ENCODE results near the gene MRPS30.
A peak's percentile ranks its signal among the peaks of the same experiment; 100 is the strongest.

Gene MRPS30

DNA sequence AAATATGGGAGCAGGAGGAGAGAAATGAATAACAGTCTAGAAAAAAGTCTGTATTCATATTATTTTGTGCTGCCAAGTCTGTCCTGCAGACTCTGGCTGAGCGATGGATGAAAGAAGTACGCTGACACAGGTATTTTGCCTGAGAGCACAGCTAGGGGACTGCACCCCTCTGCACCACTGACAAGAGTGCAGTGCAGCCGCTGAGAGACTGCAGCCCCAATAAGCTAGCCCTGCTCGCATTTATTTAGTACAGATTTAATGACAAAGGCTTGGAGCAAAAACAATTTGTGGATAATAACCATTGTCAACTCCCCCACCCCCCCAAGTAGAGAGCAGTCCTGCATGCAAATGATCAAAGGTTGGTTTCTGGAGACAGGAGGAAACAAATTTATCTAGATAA lies 13.3 kb upstream of the MRPS30 start:
- TF ChIP-seq FOXA1 (IDR thresholded peaks at IDR 0.05) (no peak), CTBP1 (IDR thresholded peaks at IDR 0.05; ENCODE audit: borderline replicate concordance) (no peak), BHLHE40 (IDR thresholded peaks at IDR 0.05; ENCODE audit: borderline replicate concordance) (no peak), FOXM1 (IDR thresholded peaks at IDR 0.05; ENCODE audit: borderline replicate concordance) (no peak), L3MBTL2 (conservative IDR thresholded peaks at IDR 0.05) (no peak)
- CTCF ChIA-PET: interaction anchor here (0.6 to 0.7 kb wide), 2 partner anchors 689 to 1283 kb away, joined by 3 read pairs; no protein-coding TSS in a partner anchor
- no peak for DNase-seq (ENCODE audit: extremely low spot score)
- POLR2A ChIA-PET: no interaction called here

DNA sequence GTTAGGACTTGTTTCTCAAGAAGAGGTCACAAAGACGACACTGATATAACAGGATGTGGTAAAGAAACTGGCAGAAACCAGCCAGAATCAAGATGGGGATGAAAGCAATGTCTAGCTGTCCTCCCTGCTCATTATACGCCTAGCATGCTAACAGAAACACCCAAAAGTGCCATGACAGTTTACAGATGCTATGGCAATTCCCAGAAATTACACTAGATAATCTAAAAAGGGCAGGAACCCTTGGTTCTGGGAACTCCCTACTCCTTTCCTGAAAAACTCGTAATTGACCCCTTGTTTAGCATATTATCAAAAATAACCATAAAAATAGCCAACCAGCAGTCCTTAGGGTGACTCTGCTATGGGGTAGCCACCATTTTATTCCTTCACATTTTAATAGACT lies 10.9 kb upstream of the MRPS30 start:
- TF ChIP-seq ARNT (IDR thresholded peaks at IDR 0.05): no peak
- TF ChIP-seq, protein P1, sequence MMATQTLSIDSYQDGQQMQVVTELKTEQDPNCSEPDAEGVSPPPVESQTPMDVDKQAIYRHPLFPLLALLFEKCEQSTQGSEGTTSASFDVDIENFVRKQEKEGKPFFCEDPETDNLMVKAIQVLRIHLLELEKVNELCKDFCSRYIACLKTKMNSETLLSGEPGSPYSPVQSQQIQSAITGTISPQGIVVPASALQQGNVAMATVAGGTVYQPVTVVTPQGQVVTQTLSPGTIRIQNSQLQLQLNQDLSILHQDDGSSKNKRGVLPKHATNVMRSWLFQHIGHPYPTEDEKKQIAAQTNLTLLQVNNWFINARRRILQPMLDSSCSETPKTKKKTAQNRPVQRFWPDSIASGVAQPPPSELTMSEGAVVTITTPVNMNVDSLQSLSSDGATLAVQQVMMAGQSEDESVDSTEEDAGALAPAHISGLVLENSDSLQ (IDR thresholded peaks at IDR 0.05): no peak
- no peak for TF ChIP-seq L3MBTL2 (conservative IDR thresholded peaks at IDR 0.05)
- TF ChIP-seq SUZ12 (IDR thresholded peaks at IDR 0.05): no peak
- TF ChIP-seq CTBP1 (IDR thresholded peaks at IDR 0.05; ENCODE audit: borderline replicate concordance): no peak
- no peak for TF ChIP-seq TARDBP (IDR thresholded peaks at IDR 0.05)
- TF ChIP-seq ZNF384 (IDR thresholded peaks at IDR 0.05): no peak
- no peak for TF ChIP-seq FOXK2 (IDR thresholded peaks at IDR 0.05)
- TF ChIP-seq BHLHE40 (IDR thresholded peaks at IDR 0.05; ENCODE audit: borderline replicate concordance): no peak
- TF ChIP-seq LEF1 (IDR thresholded peaks at IDR 0.05; ENCODE audit: borderline replicate concordance): no peak
- no peak for TF ChIP-seq FOXM1 (IDR thresholded peaks at IDR 0.05; ENCODE audit: borderline replicate concordance)
- no peak for TF ChIP-seq ELF4 (IDR thresholded peaks at IDR 0.05)
- TF ChIP-seq SP1 (IDR thresholded peaks at IDR 0.05): no peak
- POLR2A ChIA-PET: no interaction called here
- CTCF ChIA-PET: no interaction called here
- no peak for DNase-seq (ENCODE audit: extremely low spot score)

DNA sequence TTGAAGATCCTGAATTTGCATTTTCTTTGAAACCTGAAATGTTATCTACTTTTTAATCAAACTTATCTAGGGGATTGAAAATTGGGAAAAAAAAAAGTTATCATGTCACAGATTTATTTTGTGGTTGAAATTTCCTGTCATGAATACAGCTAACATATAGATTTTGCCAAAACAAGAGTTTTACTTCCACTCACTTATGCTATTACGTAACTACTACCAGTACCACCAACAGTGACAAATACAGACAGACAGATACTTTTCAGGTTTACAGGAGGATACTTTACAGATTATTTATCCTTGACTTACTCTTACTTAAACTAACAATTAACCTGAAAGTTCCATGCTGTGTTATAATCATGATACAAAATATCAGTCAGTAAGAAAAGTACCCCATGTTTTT lies 6.8 kb upstream of the MRPS30 start:
- TF ChIP-seq NFRKB (IDR thresholded peaks at IDR 0.05): no peak
- no peak for TF ChIP-seq ELF4 (IDR thresholded peaks at IDR 0.05)
- no peak for TF ChIP-seq BHLHE40 (IDR thresholded peaks at IDR 0.05; ENCODE audit: borderline replicate concordance)
- no peak for TF ChIP-seq ARNT (IDR thresholded peaks at IDR 0.05)
- TF ChIP-seq HDGF (IDR thresholded peaks at IDR 0.05; ENCODE audit: borderline replicate concordance): no peak
- no peak for TF ChIP-seq CTBP1 (IDR thresholded peaks at IDR 0.05; ENCODE audit: borderline replicate concordance)
- TF ChIP-seq FOXM1 (IDR thresholded peaks at IDR 0.05; ENCODE audit: borderline replicate concordance): no peak
- no peak for TF ChIP-seq TARDBP (IDR thresholded peaks at IDR 0.05)
- no peak for TF ChIP-seq FOXK2 (IDR thresholded peaks at IDR 0.05)
- TF ChIP-seq L3MBTL2 (conservative IDR thresholded peaks at IDR 0.05): no peak
- no peak for DNase-seq (ENCODE audit: extremely low spot score)
- ChIA-PET CTCF (no interaction called here), POLR2A (no interaction called here)

DNA sequence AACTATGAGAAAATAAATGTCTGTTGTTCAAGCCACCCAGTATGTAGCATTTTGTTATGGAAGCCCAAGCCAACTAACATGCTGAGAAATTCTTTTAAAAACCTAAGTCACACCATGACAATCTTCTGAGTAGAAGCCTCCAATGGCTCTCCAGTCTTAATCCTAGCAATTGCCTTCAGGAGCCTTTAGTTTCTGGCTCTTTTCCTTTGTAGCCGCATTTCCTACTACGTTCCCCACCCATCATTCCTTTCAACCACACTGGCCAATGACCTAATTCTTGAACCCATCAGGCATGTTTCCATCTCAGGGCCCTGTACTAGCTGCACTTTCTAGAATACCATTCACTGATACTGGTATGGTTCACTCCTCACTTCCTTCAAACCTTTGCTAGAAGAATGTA lies 2.1 kb upstream of the MRPS30 start:
- no peak for DNase-seq (ENCODE audit: extremely low spot score)
- no peak for TF ChIP-seq HDGF (IDR thresholded peaks at IDR 0.05; ENCODE audit: borderline replicate concordance)
- no peak for TF ChIP-seq NFRKB (IDR thresholded peaks at IDR 0.05)
- no peak for TF ChIP-seq ARNT (IDR thresholded peaks at IDR 0.05)
- TF ChIP-seq L3MBTL2 (conservative IDR thresholded peaks at IDR 0.05): no peak
- TF ChIP-seq, protein P1 (IDR thresholded peaks at IDR 0.05): no peak
- TF ChIP-seq LEF1 (IDR thresholded peaks at IDR 0.05; ENCODE audit: borderline replicate concordance): no peak
- TF ChIP-seq ZNF384 (IDR thresholded peaks at IDR 0.05): no peak
- no peak for TF ChIP-seq TARDBP (IDR thresholded peaks at IDR 0.05)
- no peak for TF ChIP-seq FOXM1 (IDR thresholded peaks at IDR 0.05; ENCODE audit: borderline replicate concordance)
- no peak for TF ChIP-seq SP1 (IDR thresholded peaks at IDR 0.05)
- no peak for TF ChIP-seq ELF4 (IDR thresholded peaks at IDR 0.05)
- no peak for TF ChIP-seq BHLHE40 (IDR thresholded peaks at IDR 0.05; ENCODE audit: borderline replicate concordance)
- no peak for TF ChIP-seq FOXA1 (IDR thresholded peaks at IDR 0.05)
- no peak for TF ChIP-seq CTBP1 (IDR thresholded peaks at IDR 0.05; ENCODE audit: borderline replicate concordance)
- TF ChIP-seq SUZ12 (IDR thresholded peaks at IDR 0.05): no peak
- no peak for TF ChIP-seq FOXK2 (IDR thresholded peaks at IDR 0.05)
- ChIA-PET POLR2A (no interaction called here), CTCF (no interaction called here)

DNA sequence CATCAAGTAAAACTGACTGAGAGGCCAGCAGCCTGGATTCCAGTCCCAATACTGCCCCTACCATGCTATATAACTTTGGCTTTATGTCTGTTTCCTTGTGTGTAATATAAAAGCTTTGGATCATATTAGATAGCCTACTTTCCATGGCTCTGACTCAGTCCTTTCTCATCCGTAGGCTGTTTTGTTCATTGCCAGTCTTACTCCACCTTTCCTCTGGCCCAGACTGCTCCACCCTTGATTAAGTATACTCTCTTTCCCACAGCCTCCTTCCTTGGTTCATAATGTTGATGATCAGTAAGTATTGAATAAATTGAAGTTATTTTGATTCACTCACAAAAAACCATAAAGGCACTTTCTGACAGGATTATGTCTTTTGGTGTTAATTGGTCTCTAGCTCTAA lies 1.5 kb upstream of the MRPS30 start:
- ChIA-PET POLR2A (no interaction called here), CTCF (no interaction called here)
- TF ChIP-seq SP1 (IDR thresholded peaks at IDR 0.05) (no peak), CTBP1 (IDR thresholded peaks at IDR 0.05; ENCODE audit: borderline replicate concordance) (no peak), FOXA1 (IDR thresholded peaks at IDR 0.05) (no peak)
- TF ChIP-seq, protein P1 (IDR thresholded peaks at IDR 0.05): no peak
- no peak for DNase-seq (ENCODE audit: extremely low spot score)

- peak; percentile 37 for DNase-seq (ENCODE audit: extremely low spot score)
- CTCF ChIA-PET: no interaction called here
- no peak for TF ChIP-seq ZNF384 (IDR thresholded peaks at IDR 0.05)
- TF ChIP-seq FOXA1 (IDR thresholded peaks at IDR 0.05): no peak
- TF ChIP-seq CTBP1 (IDR thresholded peaks at IDR 0.05; ENCODE audit: borderline replicate concordance): no peak
- no peak for TF ChIP-seq ARNT (IDR thresholded peaks at IDR 0.05)
- no peak for TF ChIP-seq FOXM1 (IDR thresholded peaks at IDR 0.05; ENCODE audit: borderline replicate concordance)
- TF ChIP-seq, protein P1 (IDR thresholded peaks at IDR 0.05): no peak
- TF ChIP-seq HDGF (IDR thresholded peaks at IDR 0.05; ENCODE audit: borderline replicate concordance): no peak
- no peak for TF ChIP-seq L3MBTL2 (conservative IDR thresholded peaks at IDR 0.05)
- TF ChIP-seq SUZ12 (IDR thresholded peaks at IDR 0.05): no peak
- TF ChIP-seq TARDBP (IDR thresholded peaks at IDR 0.05): no peak
- TF ChIP-seq NFRKB (IDR thresholded peaks at IDR 0.05): no peak
- no peak for TF ChIP-seq ELF4 (IDR thresholded peaks at IDR 0.05)
- no peak for TF ChIP-seq BHLHE40 (IDR thresholded peaks at IDR 0.05; ENCODE audit: borderline replicate concordance)
- TF ChIP-seq FOXK2 (IDR thresholded peaks at IDR 0.05): no peak
- no peak for TF ChIP-seq LEF1 (IDR thresholded peaks at IDR 0.05; ENCODE audit: borderline replicate concordance)
- TF ChIP-seq SP1 (IDR thresholded peaks at IDR 0.05): no peak
- POLR2A ChIA-PET: interaction anchor here (0.8 to 1.4 kb wide), 2 partner anchors 13 to 1325 kb away, joined by 3 to 5 read pairs; partner anchors contain the start of gene TMEM267
Measured at GRCh38 chr5:44809215-44809955, 638 bp downstream of the MRPS30 start.

Data from HEK293T (cell line).